Skeletal muscle tissue (tissue), 4 donors: Measurements from ENCODE around the gene PRR7. TPM values are rescaled to one million over a fixed set of nuclear protein-coding genes. Genes with fewer than 3 reads are reported as not detected.

Experiments
- H3K27ac ChIP-seq: one replicate; pipeline ENCODE4 v1.7.0; 2013; ENCODE audit warnings: mild to moderate bottlenecking, low read depth, low read length, inconsistent platforms
- H3K27me3 ChIP-seq, 3 donors: one replicate each; pipeline ENCODE4 v1.7.0; 2013; ENCODE audit warnings: low read length in 3 of 3; ENCODE audit not compliant: control insufficient read depth in 3 of 3, insufficient read depth in 3 of 3
- H3K36me3 ChIP-seq, 3 donors: one replicate each; pipeline ENCODE4 v1.7.0; 2013; ENCODE audit warnings: low read length in 3 of 3; ENCODE audit not compliant: control insufficient read depth in 3 of 3, insufficient read depth in 3 of 3
- H3K4me1 ChIP-seq, 3 donors: one replicate each; pipeline ENCODE4 v1.7.0; 2013; ENCODE audit warnings: low read length in 3 of 3, mild to moderate bottlenecking in 3 of 3; ENCODE audit not compliant: control insufficient read depth in 3 of 3, insufficient read depth in 3 of 3
- H3K4me3 ChIP-seq, 3 donors: one replicate each; pipeline ENCODE4 v1.7.0; 2013; ENCODE audit warnings: low read length in 3 of 3
- H3K9ac ChIP-seq, 3 donors: one replicate each; pipeline ENCODE4 v1.7.0; 2013; ENCODE audit warnings: low read length in 3 of 3, mild to moderate bottlenecking in 3 of 3, moderate library complexity in 2 of 3, low read depth in 1 of 3
- H3K9me3 ChIP-seq, 3 donors: one replicate each; pipeline ENCODE4 v1.7.0; 2013; ENCODE audit warnings: low read length in 3 of 3; ENCODE audit not compliant: control insufficient read depth in 3 of 3
- total RNA-seq: library from RNA; depleted of rRNA; stranded (reverse); fragments of >200 nt; gene quantifications from one replicate; pipeline ENCODE4 v1.2.3, GENCODE V29; 2014
- donor health status: Osteomylitis.

Gene PRR7
- total RNA-seq, 1 donor from 2014 or later: 0.52 TPM

DNA sequence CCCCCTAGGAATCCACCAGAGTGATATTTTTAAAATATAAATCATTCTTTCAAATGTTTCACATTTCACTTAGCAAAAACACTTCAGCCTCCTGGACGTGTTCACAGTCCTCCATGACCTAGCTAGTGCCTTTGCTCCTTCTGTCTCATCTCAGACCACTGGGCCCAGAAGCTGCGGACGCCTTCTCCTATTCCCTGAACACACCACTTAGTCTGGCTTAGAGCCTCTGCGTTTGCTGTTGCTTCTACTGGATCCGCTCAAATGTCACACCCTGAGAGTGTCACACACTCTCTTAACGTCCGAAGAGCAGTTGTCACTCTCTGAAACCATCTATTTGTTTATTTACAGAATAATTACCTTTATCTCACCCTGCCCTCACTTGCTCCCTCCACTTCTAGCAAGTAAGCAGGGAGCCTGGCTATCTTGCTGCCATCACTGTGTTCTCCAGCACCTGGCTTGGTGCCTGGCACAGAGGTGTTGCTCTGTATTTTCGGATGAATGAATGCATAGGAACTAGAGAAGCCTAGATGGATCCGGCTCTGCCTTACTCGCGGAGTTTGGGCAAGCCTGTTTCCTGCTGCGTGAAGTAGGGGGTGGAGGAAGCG, 21.3 kb upstream of the PRR7 start:
- H3K4me1 ChIP-seq: peaks cover 20 to 38% (median 20%) of the 10 kb centered on the region in 3 donors

DNA sequence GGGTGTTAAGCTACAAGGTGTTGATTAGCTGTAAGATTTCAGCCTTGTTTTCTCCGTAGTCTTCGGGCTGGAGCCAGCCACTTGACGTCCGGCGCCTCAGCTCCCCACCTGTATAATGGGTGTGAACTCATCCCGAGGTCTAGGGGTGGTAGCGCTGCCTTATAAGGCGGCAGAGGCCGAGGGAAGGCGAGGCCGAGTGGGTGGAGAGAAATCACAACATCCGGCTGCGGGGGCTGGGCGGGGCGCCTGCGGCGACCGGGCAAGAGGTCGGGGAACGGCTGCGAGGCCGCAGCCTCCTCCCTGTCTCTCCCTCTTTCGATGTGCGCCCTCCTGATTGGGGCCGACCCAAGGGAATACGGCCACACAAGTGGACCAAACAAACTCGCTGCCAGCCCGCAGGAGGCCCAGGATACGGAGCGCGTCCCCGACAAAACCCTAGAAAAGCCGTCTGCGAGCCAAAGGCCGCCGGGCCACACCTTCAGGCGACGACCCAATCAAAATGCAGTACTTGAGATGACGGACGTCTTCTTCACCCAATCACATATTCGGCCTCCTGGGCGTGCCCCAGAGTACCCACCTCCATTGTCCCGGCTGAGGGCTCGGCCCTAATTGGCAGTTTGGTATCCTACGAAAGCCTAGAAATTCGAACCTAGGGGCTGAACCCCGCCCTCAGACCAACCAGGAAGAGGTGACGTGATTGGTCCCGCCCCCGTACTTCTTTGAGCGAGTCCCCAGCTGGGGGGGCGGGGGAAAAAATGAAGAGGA, 20.6 kb upstream of the PRR7 start:
- Histone ChIP-seq H3K9ac (peak overlapping the region; percentile 54 to 83 (median 69)), H3K4me3 (peak overlapping the region; percentile 70 to 84 (median 79)), H3K27ac (peak overlapping the region; percentile 87), H3K9me3 (no peaks in the 10 kb centered on the region), H3K4me1 (peaks cover 20 to 44% (median 22%) of the 10 kb centered on the region in 3 donors), H3K36me3 (peaks cover 0 to 4% (median 3%) of the 10 kb centered on the region in 3 donors), H3K27me3 (no peaks in the 10 kb centered on the region)

More for the DNA sequence above, 21.3 kb upstream of the PRR7 start:
- Histone ChIP-seq H3K27me3 (no peaks in the 10 kb centered on the region), H3K9ac (peak overlapping the region; percentile 54 to 83 (median 69)), H3K27ac (peak overlapping the region; percentile 87), H3K4me3 (peak overlapping the region; percentile 70 to 84 (median 79)), H3K9me3 (no peaks in the 10 kb centered on the region), H3K36me3 (no peaks in the 10 kb centered on the region)

DNA sequence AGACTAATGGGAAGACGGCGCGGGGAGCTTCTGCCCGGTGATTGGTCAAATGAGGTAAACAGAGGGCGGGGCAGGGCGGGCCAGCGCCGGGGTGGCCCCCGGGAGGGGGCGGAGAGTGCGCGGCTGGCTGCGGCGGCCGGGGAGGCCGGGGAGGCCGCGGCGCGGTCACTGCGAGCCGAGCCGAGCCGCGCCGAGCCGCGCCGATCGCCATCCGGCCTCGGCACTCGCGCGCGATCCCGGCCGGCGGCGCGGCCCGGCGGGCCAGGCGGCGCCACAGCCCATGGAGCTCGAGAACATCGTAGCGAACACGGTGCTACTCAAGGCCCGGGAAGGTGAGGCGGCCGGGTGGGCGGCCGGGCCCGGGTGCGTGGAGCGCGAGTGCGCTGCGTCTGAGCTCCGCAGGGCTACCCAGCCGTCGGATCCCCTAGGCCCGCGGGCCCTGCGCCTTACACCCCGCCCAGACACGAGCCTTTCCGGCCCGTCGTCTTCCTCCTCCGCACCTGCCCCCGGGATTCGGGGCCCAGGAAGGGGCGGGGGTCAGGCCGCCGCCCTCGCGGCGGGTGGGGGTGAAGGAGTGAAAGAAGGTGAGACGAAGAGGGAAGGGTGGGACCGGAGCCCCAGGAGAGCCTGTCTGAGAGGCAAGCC, 19.9 kb upstream of the PRR7 start, which contains the start of gene GRK6:
Gene GRK6 (plus strand): TSS at position 111 of the 645 bp plus-strand sequence. CDS start 170 bp downstream, at position 281.
- H3K4me1 ChIP-seq: peaks cover 23 to 51% (median 29%) of the 10 kb centered on the region in 3 donors

DNA sequence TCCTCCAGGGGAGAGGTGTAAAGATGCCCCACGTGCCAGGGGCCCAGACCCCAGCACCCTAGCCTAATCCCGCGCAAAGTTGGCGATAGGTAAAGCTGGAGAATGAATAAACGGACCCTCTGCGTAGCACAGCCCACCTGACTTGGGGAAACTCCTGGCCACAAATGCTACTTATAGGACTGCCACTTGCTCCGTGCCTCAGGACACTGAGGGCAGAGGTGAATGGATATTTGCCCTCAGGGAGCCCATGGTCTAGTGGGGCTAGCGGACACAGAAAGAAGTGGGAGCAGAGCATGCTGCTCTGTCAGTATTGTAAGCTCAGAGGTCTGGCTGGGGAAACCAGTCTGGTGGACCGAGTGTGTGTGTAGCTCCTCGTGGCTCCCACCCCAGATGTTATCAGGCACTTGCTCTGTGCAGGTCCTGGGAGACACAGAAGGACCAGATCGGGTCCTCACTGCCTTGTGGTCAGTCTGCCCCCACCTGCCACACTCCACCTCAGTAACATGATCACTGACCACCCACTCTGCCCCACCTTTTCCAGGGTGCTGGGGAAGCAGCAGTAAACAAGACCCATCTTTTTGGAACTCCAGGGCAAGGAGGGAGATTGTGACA, 19.3 kb upstream of the PRR7 start:
- no peaks in the 10 kb centered on the region for H3K27me3 ChIP-seq
- H3K9ac ChIP-seq: peak overlapping the region; percentile 87 to 92 (median 91)
- peak overlapping the region; percentile 70 for H3K27ac ChIP-seq
- H3K36me3 ChIP-seq: peaks cover 0 to 7% (median 5%) of the 10 kb centered on the region in 3 donors
- peaks cover 29 to 58% (median 35%) of the 10 kb centered on the region in 3 donors for H3K4me1 ChIP-seq
- no peaks in the 10 kb centered on the region for H3K9me3 ChIP-seq
- H3K4me3 ChIP-seq: peak overlapping the region; percentile 80 to 84 (median 83)

More for the DNA sequence above, 19.9 kb upstream of the PRR7 start, which contains the start of gene GRK6:
- H3K27me3 ChIP-seq: no peaks in the 10 kb centered on the region
- peak within 1 kb of the TSS; percentile 87 to 92 (median 91) for H3K9ac ChIP-seq
- H3K9me3 ChIP-seq: no peaks in the 10 kb centered on the region
- peaks cover 0 to 4% (median 4%) of the 10 kb centered on the region in 3 donors for H3K36me3 ChIP-seq
- peak within 1 kb of the TSS; percentile 87 for H3K27ac ChIP-seq
- H3K4me3 ChIP-seq: peak within 1 kb of the TSS; percentile 83 to 84 (median 84)

DNA sequence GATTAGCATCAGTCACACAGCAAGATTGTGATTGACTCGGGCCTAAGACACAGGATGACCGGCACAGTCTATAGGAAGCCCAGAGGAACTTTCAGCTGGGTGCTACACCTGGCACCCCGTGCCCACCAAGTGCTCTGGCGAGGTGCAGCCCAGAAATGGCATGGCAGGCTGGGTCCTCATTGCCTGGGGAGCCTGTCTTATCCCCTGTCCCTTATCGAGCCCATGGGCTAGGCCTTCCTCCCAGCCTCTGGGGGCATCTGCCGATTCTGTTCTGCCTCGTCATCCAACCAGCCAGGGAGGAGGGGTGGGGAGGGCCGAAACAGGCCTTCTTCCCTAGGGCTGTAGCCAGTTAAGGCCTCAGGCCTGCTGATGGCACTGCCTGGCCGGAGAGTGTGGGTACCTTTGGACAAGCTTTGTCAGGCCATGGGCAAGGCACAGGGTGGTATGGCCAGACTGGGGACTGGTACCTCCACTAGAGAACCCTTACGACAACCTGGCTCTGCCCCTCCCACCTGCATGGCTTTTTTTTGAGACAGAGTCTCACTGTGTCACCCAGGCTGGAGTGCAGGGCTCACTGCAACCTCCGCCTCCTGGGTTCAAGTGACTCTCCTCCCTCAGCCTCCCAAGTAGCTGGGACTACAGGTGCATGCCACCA, 18.6 kb upstream of the PRR7 start:
- peak overlapping the region; percentile 87 to 92 (median 91) for H3K9ac ChIP-seq
- H3K27ac ChIP-seq: no peak overlapping the region

DNA sequence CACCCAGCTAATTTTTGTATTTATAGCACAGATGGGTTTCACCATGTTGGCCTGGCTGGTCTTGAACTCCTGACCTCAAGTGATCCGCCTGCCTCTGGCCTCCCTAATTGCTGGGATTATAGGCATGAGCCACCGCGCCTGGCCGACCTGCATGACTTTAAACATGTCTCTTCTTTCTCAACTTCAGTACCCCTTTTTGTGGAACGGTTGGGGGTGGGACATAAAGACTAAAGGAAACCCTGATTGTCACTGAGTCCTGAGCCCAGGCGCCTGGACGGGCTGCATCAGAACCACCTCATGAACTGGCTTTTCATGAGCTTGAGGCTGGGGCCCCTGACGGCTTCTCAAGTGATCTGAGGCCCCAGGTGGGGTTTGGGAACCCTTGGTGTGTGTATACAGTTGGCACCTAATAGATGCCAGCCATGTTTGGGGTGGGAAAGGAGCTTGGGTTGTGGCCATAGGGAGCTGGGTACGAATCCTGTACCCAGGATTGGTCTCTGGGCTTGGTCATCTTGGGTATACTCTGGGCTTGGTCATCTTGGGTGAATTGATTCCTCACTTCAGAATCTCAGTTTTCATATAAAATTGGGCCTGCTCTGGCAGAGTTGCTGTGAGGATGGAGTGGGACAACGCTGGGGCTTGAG, 17.9 kb upstream of the PRR7 start:
- no peaks in the 10 kb centered on the region for H3K27me3 ChIP-seq
- H3K9ac ChIP-seq: peak overlapping the region in 2 of 3 donors; percentile 23 to 47
- peaks cover 12 to 19% (median 16%) of the 10 kb centered on the region in 3 donors for H3K36me3 ChIP-seq
- peaks cover 32 to 65% (median 41%) of the 10 kb centered on the region in 3 donors for H3K4me1 ChIP-seq
- no peak overlapping the region for H3K4me3 ChIP-seq
- no peak overlapping the region for H3K27ac ChIP-seq
- H3K9me3 ChIP-seq: no peaks in the 10 kb centered on the region

More for the DNA sequence above, 18.6 kb upstream of the PRR7 start:
- Histone ChIP-seq H3K36me3 (peaks cover 7 to 13% (median 12%) of the 10 kb centered on the region in 3 donors), H3K9me3 (no peaks in the 10 kb centered on the region), H3K27me3 (no peaks in the 10 kb centered on the region), H3K4me3 (peak overlapping the region; percentile 40 to 83 (median 80)), H3K4me1 (peaks cover 32 to 65% (median 41%) of the 10 kb centered on the region in 3 donors)

DNA sequence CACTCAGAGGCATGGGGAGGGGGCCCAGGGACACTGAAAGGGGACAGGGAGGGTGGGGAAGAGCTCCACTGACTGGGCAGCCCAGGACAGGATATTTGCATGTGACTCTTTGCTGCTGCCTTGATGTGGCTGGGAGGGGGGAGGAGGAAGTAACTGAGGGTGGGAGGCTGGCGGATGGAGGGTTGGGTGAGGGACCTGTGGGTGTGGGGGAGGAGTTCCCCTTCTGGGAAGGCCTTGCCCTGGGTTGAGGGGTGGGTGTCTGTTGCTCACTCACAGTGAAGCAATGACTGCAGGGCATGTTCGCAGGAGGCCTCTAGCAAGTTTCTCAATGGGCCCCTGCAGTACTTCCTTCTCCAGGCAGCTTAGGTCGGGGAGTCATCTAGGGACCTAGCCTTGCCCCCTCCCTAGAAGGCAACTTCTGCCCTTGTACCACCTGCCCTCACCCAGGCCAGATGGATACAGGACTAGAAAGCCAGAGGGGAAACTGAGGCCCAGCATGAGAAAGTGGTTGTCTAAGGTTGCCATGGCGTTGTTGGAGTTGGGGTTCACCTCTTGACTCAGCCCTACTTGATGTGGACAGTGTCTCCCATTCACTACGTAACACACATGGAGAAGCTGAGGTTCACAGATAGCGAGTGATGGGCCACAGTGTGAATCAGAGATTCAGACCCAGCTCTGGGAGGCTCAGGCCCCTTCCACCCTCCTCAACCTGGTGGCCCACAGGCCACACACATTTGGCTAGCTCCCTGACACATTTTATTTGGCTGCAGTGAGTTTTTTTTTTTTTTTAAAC, 17.2 kb upstream of the PRR7 start:
- Histone ChIP-seq H3K9me3 (no peaks in the 10 kb centered on the region), H3K27ac (no peak overlapping the region), H3K36me3 (peaks cover 16 to 27% (median 24%) of the 10 kb centered on the region in 3 donors), H3K27me3 (no peaks in the 10 kb centered on the region), H3K4me1 (peaks cover 32 to 65% (median 41%) of the 10 kb centered on the region in 3 donors), H3K4me3 (no peak overlapping the region), H3K9ac (no peak overlapping the region)

DNA sequence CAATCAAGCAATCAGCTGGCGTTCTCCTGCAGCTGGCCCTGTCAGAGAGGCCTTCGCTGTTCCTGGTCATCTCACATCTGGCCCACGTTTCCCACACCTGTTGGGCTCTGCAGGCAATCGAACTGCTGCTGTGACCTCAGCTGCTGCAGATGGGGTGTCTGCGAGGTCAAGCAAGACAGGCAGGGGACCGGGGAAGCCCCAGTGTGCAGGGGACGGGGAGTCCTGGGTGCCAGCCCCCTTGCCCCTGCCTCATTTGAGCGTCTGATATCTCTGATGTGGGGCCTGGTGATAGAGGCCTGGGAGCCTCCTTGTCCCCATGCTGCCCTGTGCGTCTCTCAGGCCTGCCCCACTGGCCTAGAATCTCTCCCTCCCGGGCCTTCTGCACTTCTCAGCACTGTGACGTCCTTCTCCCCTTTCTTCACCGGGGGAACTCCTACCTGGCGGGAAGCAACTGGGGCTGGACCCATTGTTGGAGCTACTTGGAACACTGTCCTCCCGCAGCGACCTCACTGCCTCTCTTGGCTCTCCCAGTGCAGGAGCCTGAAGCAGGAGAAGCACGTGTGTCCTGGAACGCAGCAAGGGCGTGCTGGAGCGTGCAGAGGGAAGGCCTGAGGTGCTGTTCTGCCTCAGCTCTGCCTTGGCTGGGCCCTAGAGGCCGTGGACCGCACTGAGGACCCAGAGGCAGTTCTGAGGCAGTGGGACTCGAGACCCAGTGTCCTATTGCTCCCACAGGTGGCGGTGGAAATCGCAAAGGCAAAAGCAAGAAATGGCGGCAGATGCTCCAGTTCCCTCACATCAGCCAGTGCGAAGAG, 16.3 kb upstream of the PRR7 start:
- Histone ChIP-seq H3K9me3 (no peaks in the 10 kb centered on the region), H3K27me3 (no peaks in the 10 kb centered on the region), H3K27ac (no peak overlapping the region), H3K4me1 (peaks cover 30 to 64% (median 39%) of the 10 kb centered on the region in 3 donors), H3K36me3 (peaks cover 26 to 35% (median 32%) of the 10 kb centered on the region in 3 donors), H3K4me3 (no peak overlapping the region), H3K9ac (no peak overlapping the region)
